Astrocyte of the spinal cord (primary cell): ENCODE measurements around the gene GYG1.
"Not testable (repeated sequence)": the region's sequence is repeated elsewhere in the genome, so short reads cannot be mapped to it uniquely, and the experiment has no call there.

Experiments used
- DNase-seq: peaks from one replicate; pipeline ENCODE4 v3.0.0; 2011; ENCODE audit warnings: low read depth, low spot score
- H3K4me3 ChIP-seq: 2 replicates; pipeline ENCODE4 v1.5.1; 2011; ENCODE audit warnings: low read depth, mild to moderate bottlenecking, low read length, moderate library complexity
- in situ Hi-C: cut with HindIII; loops from 2 replicates; pipeline ENCODE4 v1.10.0; 2017; ENCODE audit warnings: low sequenced_read_pairs
- TF ChIP-seq, protein P1 (sequence below): IDR thresholded peaks from 2 replicates; pipeline ENCODE4 v1.5.1; 2012; ENCODE audit warnings: low read depth, mild to moderate bottlenecking, low read length, inconsistent platforms

GYG1 gene

GRCh38 chr3:148981273-148981672 is 10.1 kb upstream of the GYG1 start:
- TF ChIP-seq, protein P1, sequence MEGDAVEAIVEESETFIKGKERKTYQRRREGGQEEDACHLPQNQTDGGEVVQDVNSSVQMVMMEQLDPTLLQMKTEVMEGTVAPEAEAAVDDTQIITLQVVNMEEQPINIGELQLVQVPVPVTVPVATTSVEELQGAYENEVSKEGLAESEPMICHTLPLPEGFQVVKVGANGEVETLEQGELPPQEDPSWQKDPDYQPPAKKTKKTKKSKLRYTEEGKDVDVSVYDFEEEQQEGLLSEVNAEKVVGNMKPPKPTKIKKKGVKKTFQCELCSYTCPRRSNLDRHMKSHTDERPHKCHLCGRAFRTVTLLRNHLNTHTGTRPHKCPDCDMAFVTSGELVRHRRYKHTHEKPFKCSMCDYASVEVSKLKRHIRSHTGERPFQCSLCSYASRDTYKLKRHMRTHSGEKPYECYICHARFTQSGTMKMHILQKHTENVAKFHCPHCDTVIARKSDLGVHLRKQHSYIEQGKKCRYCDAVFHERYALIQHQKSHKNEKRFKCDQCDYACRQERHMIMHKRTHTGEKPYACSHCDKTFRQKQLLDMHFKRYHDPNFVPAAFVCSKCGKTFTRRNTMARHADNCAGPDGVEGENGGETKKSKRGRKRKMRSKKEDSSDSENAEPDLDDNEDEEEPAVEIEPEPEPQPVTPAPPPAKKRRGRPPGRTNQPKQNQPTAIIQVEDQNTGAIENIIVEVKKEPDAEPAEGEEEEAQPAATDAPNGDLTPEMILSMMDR = no peak
- no peak for DNase-seq
- no peak overlapping the region for H3K4me3 ChIP-seq
- in situ Hi-C loops = no loop called here

DNA sequence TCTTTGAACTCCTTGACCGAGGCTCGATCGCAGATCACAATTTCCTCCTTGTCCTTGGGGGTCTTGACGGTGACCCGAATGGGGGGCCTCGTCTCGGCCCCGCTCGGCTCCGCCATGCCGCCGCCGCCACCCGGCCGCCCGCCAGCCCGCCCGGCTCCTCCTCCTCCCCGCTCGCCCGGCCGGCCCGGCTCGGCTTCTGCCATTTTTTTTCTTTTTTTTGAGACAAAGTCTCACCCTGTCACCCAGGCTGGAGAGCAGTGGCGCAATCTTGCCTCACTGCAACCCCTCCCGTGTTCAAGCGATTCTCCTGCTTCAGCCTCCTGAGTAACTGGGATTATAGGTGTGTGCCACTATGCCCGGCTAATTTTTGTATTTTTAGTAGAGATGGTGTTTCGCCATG is 3.8 kb upstream of the GYG1 start:
- H3K4me3 ChIP-seq, in situ Hi-C loops: not testable (repeated sequence)

GRCh38 chr3:148990236-148990635 is 1.1 kb upstream of the GYG1 start:
- in situ Hi-C loops = no loop called here
- TF ChIP-seq, protein P1 = no peak
- no peak overlapping the region for H3K4me3 ChIP-seq
- DNase-seq = no peak

More for the DNA sequence above, 3.8 kb upstream of the GYG1 start:
- not testable (repeated sequence) for DNase-seq

DNA sequence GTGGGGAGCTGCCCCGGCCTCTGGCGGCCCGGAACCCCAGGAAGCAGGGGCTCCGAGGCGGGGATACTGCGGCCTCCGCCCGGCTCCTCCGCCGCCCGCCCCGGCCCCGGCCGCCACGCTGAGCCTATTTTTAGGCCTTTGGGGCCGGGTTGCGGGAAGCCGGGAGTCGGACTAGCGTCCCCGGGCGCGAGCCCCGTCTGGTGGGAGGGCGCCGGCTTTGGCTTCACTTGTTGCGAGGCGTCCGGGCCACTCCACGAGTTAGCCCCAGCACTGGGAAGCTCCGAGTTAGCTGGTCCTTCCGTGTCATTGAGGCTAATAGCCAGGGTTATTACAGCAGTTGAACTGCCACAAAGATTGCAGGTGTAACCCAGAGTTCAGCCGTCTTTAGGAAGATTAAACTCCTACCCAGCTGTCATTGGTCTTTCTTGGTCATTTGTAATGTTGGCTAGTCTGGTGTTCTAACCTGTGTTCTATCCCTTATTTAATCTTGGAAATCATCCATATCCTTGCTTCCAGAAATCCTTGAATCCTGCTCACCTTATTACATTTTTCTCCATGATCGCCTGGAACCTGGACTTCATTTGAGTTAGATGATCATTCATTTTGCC is 791 bp downstream of the GYG1 start:
- peak; percentile 33 for DNase-seq
- H3K4me3 ChIP-seq = peak overlapping the region; percentile 60
- TF ChIP-seq, protein P1 = no peak
- in situ Hi-C loops = no loop called here

DNA sequence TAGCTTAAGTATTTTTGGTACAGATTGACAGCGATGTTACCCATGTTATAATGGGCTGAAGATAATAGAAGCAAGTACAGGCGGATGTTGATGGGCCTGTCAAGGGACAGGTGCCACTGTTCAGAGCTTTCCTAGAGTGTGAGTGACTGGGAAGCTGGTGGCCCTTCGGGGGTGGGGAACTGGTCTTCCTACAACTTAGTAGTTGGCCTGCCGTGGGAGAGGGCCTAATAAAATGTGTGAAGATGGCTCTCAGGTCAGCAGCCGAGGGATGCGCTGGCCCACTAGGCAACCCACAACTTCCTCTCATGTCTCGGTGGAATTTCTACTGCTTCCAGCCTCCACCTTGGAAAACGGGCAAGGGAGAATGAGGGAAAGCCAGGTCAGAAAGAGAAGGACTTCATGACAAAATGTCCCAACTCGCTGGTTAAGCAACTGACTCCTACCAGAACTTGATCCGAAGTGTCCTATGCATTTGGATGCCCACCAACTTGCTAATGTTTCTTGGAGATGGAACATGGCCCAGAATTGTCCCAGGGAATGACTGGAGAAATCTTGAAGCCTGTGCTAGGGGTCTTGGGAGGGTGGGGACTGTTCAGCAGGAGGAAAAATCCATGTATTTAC is 1.4 kb downstream of the GYG1 start:
- TF ChIP-seq, protein P1 = no peak
- in situ Hi-C loops = no loop called here
- DNase-seq = no peak
- H3K4me3 ChIP-seq = peak overlapping the region; percentile 60

GRCh38 chr3:148997623-148998022 is 6.3 kb downstream of the GYG1 start:
- TF ChIP-seq, protein P1 = no peak
- in situ Hi-C loops = no loop called here
- H3K4me3 ChIP-seq = no peak overlapping the region
- DNase-seq = no peak

DNA sequence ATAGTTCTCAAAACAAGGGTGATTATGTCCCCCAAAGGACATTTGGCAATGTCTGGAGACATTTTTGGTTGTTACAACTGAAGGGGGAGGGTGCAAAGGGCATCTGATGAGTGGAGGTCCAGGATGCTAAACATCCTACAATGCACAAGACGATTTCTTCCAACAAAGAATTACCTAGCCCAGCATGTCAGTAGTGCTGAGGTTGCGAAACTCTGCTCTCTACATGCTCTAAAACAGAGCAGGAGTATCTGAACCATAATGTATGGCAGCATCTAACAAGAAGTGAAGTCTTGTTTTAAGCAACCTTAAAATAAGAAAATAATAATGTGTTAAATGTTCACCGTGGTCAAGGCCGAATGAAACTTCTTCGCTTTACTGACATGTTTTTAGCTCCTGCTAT is 7.0 kb downstream of the GYG1 start:
- in situ Hi-C loops = no loop called here

More for the DNA sequence above, 7.0 kb downstream of the GYG1 start:
- TF ChIP-seq, protein P1 = no peak
- no peak overlapping the region for H3K4me3 ChIP-seq
- DNase-seq = no peak
